ENCODE measurements around the gene ZNRF1. TPM values are rescaled to one million over a fixed set of nuclear protein-coding genes. Genes with fewer than 3 reads are reported as not detected.

ZNRF1 gene
- total RNA-seq, 4 donors from 2014 or later: 28.5 to 58.4 (median 40.4) TPM

- Histone ChIP-seq H3K36me3 (no peaks in the 10 kb centered on the region), H3K27ac (peak overlapping the region; percentile 25 to 60 (median 48)), H3K9me3 (no peaks in the 10 kb centered on the region), H3K4me1 (peaks cover 11 to 42% (median 21%) of the 10 kb centered on the region in 4 donors), H3K27me3 (no peaks in the 10 kb centered on the region), H3K4me3 (no peak overlapping the region)
- no peak for TF ChIP-seq CTCF (IDR thresholded peaks at IDR 0.05)
- TF ChIP-seq POLR2AphosphoS5 (IDR thresholded peaks at IDR 0.05): no peak
- no peak for TF ChIP-seq EP300 (IDR thresholded peaks at IDR 0.05; ENCODE audit: low read depth)
- TF ChIP-seq POLR2A (IDR thresholded peaks at IDR 0.05): no peak
- intact Hi-C loops (cut with DNase I; ENCODE audit: low total_unique reads): no loop called here
- DNase-seq: no peak
- in situ Hi-C loops (cut with MboI; ENCODE audit: low pct_ligation_motif_present in 1 of 4, low pct_unique_long_range_greater_than_20kb in 1 of 4, low sequenced_read_pairs in 3 of 4): no loop called here
- 38 to 53% methylated on average over 1 to 2 of the region's 2 CpGs for WGBS, 2 donors (ENCODE audit: low coverage in 1 of 2)
These were observed 73.6 kb downstream of the ZNRF1 start for GRCh38 chr16:75072239-75072947.

GRCh38 chr16:75073545-75074303 is 74.9 kb downstream of the ZNRF1 start:
- Histone ChIP-seq H3K9me3 (no peaks in the 10 kb centered on the region), H3K4me3 (no peak overlapping the region), H3K27ac (no peak overlapping the region), H3K27me3 (no peaks in the 10 kb centered on the region), H3K36me3 (no peaks in the 10 kb centered on the region), H3K4me1 (peaks cover 11 to 37% (median 21%) of the 10 kb centered on the region in 4 donors)
- TF ChIP-seq CTCF (IDR thresholded peaks at IDR 0.05): no peak
- TF ChIP-seq POLR2AphosphoS5 (IDR thresholded peaks at IDR 0.05): no peak
- TF ChIP-seq EP300 (IDR thresholded peaks at IDR 0.05; ENCODE audit: low read depth): no peak
- no peak for TF ChIP-seq POLR2A (IDR thresholded peaks at IDR 0.05)
- WGBS, 2 donors (ENCODE audit: low coverage in 1 of 2): 88 to 100% methylated on average over 8 to 20 of the region's 20 CpGs
- no peak for DNase-seq
- in situ Hi-C loops (cut with MboI; ENCODE audit: low pct_ligation_motif_present in 1 of 4, low pct_unique_long_range_greater_than_20kb in 1 of 4, low sequenced_read_pairs in 3 of 4): no loop called here
- intact Hi-C loops (cut with DNase I; ENCODE audit: low total_unique reads): no loop called here

GRCh38 chr16:75074304-75074793 is 75.5 kb downstream of the ZNRF1 start:
- H3K36me3 ChIP-seq: no peaks in the 10 kb centered on the region
- H3K27ac ChIP-seq: peak overlapping the region in 1 of 4 donors; percentile 6
- H3K4me3 ChIP-seq: no peak overlapping the region
- H3K27me3 ChIP-seq: no peaks in the 10 kb centered on the region
- peaks cover 11 to 37% (median 21%) of the 10 kb centered on the region in 4 donors for H3K4me1 ChIP-seq
- TF ChIP-seq EP300 (IDR thresholded peaks at IDR 0.05; ENCODE audit: low read depth): no peak
- no peak for TF ChIP-seq POLR2A (IDR thresholded peaks at IDR 0.05)
- TF ChIP-seq POLR2AphosphoS5 (IDR thresholded peaks at IDR 0.05): no peak
- TF ChIP-seq CTCF (IDR thresholded peaks at IDR 0.05): no peak
- H3K9me3 ChIP-seq: no peaks in the 10 kb centered on the region
- intact Hi-C loops (cut with DNase I; ENCODE audit: low total_unique reads): no loop called here
- in situ Hi-C loops (cut with MboI; ENCODE audit: low pct_ligation_motif_present in 1 of 4, low pct_unique_long_range_greater_than_20kb in 1 of 4, low sequenced_read_pairs in 3 of 4): no loop called here
- DNase-seq: no peak
- 81 to 85% methylated on average over 3 to 4 of the region's 4 CpGs for WGBS, 2 donors (ENCODE audit: low coverage in 1 of 2)

- Histone ChIP-seq H3K9me3 (no peaks in the 10 kb centered on the region), H3K27me3 (no peaks in the 10 kb centered on the region), H3K4me1 (peaks cover 5 to 30% (median 15%) of the 10 kb centered on the region in 4 donors), H3K4me3 (no peak overlapping the region), H3K36me3 (no peaks in the 10 kb centered on the region), H3K27ac (peak overlapping the region in 2 of 4 donors; percentile 6 to 46)
- intact Hi-C loops (cut with DNase I; ENCODE audit: low total_unique reads): no loop called here
- TF ChIP-seq POLR2AphosphoS5 (IDR thresholded peaks at IDR 0.05): no peak
- 66 to 70% methylated on average over 3 to 12 of the region's 12 CpGs for WGBS, 2 donors (ENCODE audit: low coverage in 1 of 2)
- in situ Hi-C loops (cut with MboI; ENCODE audit: low pct_ligation_motif_present in 1 of 4, low pct_unique_long_range_greater_than_20kb in 1 of 4, low sequenced_read_pairs in 3 of 4): no loop called here
- peak; percentile 74 for DNase-seq
These were observed 76.3 kb downstream of the ZNRF1 start for GRCh38 chr16:75074920-75075687.
